H1 (cell line): ENCODE measurements around the gene CTNS. TPM values are rescaled to one million over a fixed set of nuclear protein-coding genes. Genes with fewer than 3 reads are reported as not detected.

Experiments used
- BCL11A ChIP-seq, 2 experiments: IDR thresholded peaks; one replicate each; pipeline ENCODE4 v1.6.1; 2011; ENCODE audit warnings: low read depth in 2 of 2, low read length in 2 of 2, mild to moderate bottlenecking in 2 of 2
- BRCA1 ChIP-seq: IDR thresholded peaks from 2 replicates; pipeline ENCODE4 v1.6.1; 2012; ENCODE audit warnings: low read depth, low read length, improper control_type of control experiment
- CBX8 ChIP-seq: fragments of 300-800, 300-1000 bp; sonication (generic); IDR thresholded peaks from 2 replicates; pipeline ENCODE4 v1.7.1; 2016; ENCODE audit warnings: low read depth, low read length, borderline replicate concordance
- CTBP2 ChIP-seq: IDR thresholded peaks from 2 replicates; pipeline ENCODE4 v1.7.0; 2011; ENCODE audit warnings: borderline replicate concordance, mild to moderate bottlenecking, moderate library complexity, mixed read lengths, low read length; ENCODE audit not compliant: insufficient read depth, insufficient read length
- CTCF ChIP-seq, 3 experiments: IDR thresholded peaks; 1 replicate in 2 of 3; 2 replicates in 1 of 3; pipeline versions ENCODE4 v1.5.1 to v1.6.1; 2011; ENCODE audit warnings: low read length in 3 of 3, mild to moderate bottlenecking in 3 of 3, inconsistent platforms in 2 of 3, low read depth in 1 of 3, moderate library complexity in 1 of 3; ENCODE audit not compliant: insufficient read depth in 1 of 3; ENCODE audit errors: control extremely low read depth in 1 of 3
- EZH2 ChIP-seq: fragments of 200-600 bp; sonication (generic); IDR thresholded peaks from 2 replicates; pipeline ENCODE4 v1.7.1; 2012; ENCODE audit warnings: low read depth, mild to moderate bottlenecking, moderate library complexity, low read length, inconsistent platforms; ENCODE audit not compliant: severe bottlenecking
- JUN ChIP-seq: IDR thresholded peaks from 2 replicates; pipeline ENCODE4 v1.6.1; 2011; ENCODE audit warnings: low read depth, mild to moderate bottlenecking, improper control_type of control experiment, low read length
- KDM4A ChIP-seq: IDR thresholded peaks from one replicate; pipeline ENCODE4 v1.7.1; 2012; ENCODE audit warnings: low read depth, mild to moderate bottlenecking, moderate library complexity, low read length, inconsistent platforms; ENCODE audit not compliant: severe bottlenecking
- NANOG ChIP-seq: IDR thresholded peaks from 2 replicates; pipeline ENCODE4 v1.6.1; 2011; ENCODE audit warnings: low read length, low read depth, mild to moderate bottlenecking, inconsistent platforms; ENCODE audit not compliant: insufficient read depth, poor library complexity, severe bottlenecking
- PHF8 ChIP-seq: fragments of 200-600 bp; sonication (generic); conservative IDR thresholded peaks from 2 replicates; pipeline ENCODE4 v1.7.1; 2012; ENCODE audit warnings: low read depth, mild to moderate bottlenecking, inconsistent platforms, low read length, moderate library complexity
- RAD21 ChIP-seq, 2 experiments: IDR thresholded peaks in 1 of 2; conservative IDR thresholded peaks in 1 of 2; 2 replicates each; pipeline ENCODE4 v1.6.1; 2011; ENCODE audit warnings: low read depth in 2 of 2, low read length in 2 of 2, improper control_type of control experiment in 1 of 2, inconsistent platforms in 1 of 2, mild to moderate bottlenecking in 1 of 2, moderate library complexity in 1 of 2
- RBBP5 ChIP-seq: IDR thresholded peaks from 2 replicates; pipeline ENCODE4 v1.7.1; 2012; ENCODE audit warnings: low read depth, mild to moderate bottlenecking, inconsistent platforms, low read length, moderate library complexity, borderline replicate concordance
- RNF2 ChIP-seq: fragments of 200-900, 300-1000 bp; sonication (generic); IDR thresholded peaks from 2 replicates; pipeline ENCODE4 v1.7.1; 2016; ENCODE audit warnings: borderline replicate concordance, low read depth, mild to moderate bottlenecking, antibody characterized with exemption, low read length; ENCODE audit not compliant: poor library complexity, severe bottlenecking; ENCODE audit errors: missing control alignments
- SAP30 ChIP-seq: fragments of 300-600 bp; sonication (generic); IDR thresholded peaks from 2 replicates; pipeline ENCODE4 v1.7.1; 2012; ENCODE audit warnings: low read length, moderate library complexity, mild to moderate bottlenecking, inconsistent platforms; ENCODE audit not compliant: insufficient read depth, insufficient replicate concordance
- SIX5 ChIP-seq: IDR thresholded peaks from 2 replicates; pipeline ENCODE4 v1.6.1; 2011; ENCODE audit warnings: mild to moderate bottlenecking, low read depth, low read length
- SP2 ChIP-seq: IDR thresholded peaks from 2 replicates; pipeline ENCODE4 v1.6.1; 2012; ENCODE audit warnings: mild to moderate bottlenecking, low read length, inconsistent platforms
- TBP ChIP-seq: IDR thresholded peaks from 2 replicates; pipeline ENCODE4 v1.6.1; 2011; ENCODE audit warnings: low read depth, low read length, improper control_type of control experiment
- TEAD4 ChIP-seq: IDR thresholded peaks from 2 replicates; pipeline ENCODE4 v1.6.1; 2012; ENCODE audit warnings: low read depth, low read length, inconsistent platforms, mixed read lengths
- polyA plus RNA-seq, 7 experiments: library from polyadenylated mRNA; depleted of rRNA in 3 of 7; stranded (reverse) in 5 of 7; unstranded in 2 of 7; fragments of >200 nt in 5 of 7; fragments of 200-250 nt in 2 of 7; gene quantifications; 1 replicate in 5 of 7; 2 replicates in 1 of 7; 4 replicates in 1 of 7; pipeline versions ENCODE4 v1.2.1 to v1.2.3, GENCODE V29; 2011 to 2013; ENCODE audit warnings: missing spikeins in 2 of 7, mixed read lengths in 2 of 7
- total RNA-seq: library from RNA; stranded (reverse); fragmentation: NEBNext Ultra II Directional; extraction: Animal tissue kit (Norgen Biotek cat#: 25700); gene quantifications from 2 replicates; pipeline ENCODE4 v1.2.1, GENCODE V29; 2021

CTNS gene
- total and polyA plus RNA-seq, 2 of the 8 experiments (the other 6 are each of a cell fraction or from before 2014, with no cell fraction given) = 11.6 to 12.9 TPM

- no peak for TF ChIP-seq CBX8
- no peak for TF ChIP-seq NANOG
- no peak for TF ChIP-seq RNF2
- TF ChIP-seq RAD21 (IDR thresholded peaks at IDR 0.05 in 1 of 2, conservative IDR thresholded peaks at IDR 0.05 in 1 of 2; ENCODE audit: low read depth in 2 of 2, low read length in 2 of 2) = no peak
- peak; percentile 92 for TF ChIP-seq PHF8
- no peak for TF ChIP-seq RBBP5
- TF ChIP-seq SAP30 = no peak
- TF ChIP-seq EZH2 = no peak
- TF ChIP-seq CTBP2 = no peak
- TF ChIP-seq SIX5 = no peak
- TF ChIP-seq BCL11A (IDR thresholded peaks at IDR 0.05; ENCODE audit: low read depth in 2 of 2, low read length in 2 of 2) = no peak
- 0 out of 2 replicates have a peak, but pooled peaks have one; percentile 10 for TF ChIP-seq TEAD4
- no peak for TF ChIP-seq JUN
- peak; percentile 91 for TF ChIP-seq TBP
- no peak for TF ChIP-seq SP2
- TF ChIP-seq KDM4A = peak; percentile 37
- no peak for TF ChIP-seq CTCF (IDR thresholded peaks at IDR 0.05; ENCODE audit: control extremely low read depth in 1 of 3, insufficient read depth in 1 of 3, low read depth in 1 of 3, low read length in 3 of 3)
- TF ChIP-seq BRCA1 = no peak
These were observed 31.9 kb downstream of the CTNS start, which contains the start of the genes EMC6 and TAX1BP3 (continued) for GRCh38 chr17:3668279-3669084.
